Endothelial cell of umbilical vein (primary cell): ENCODE data around the gene CD300C. TPM values are rescaled to one million over a fixed set of nuclear protein-coding genes. Genes with fewer than 3 reads are reported as not detected.

Experiments used
- BruUV-seq: library from RNA; stranded (reverse); fragments of 400-500 nt; replicated peaks from 2 replicates; lab custom pipeline; 2021; lab: Mats Ljungman, UMichigan
- CTCF ChIA-PET: fragments of 300-600, 350-600 bp; sonication (Branson Sonifier 250); formaldehyde crosslinking; loops from one replicate; lab custom pipeline; 2021; ENCODE audit warnings: antibody characterized with exemption, inconsistent platforms; lab: Charles Lee
- POLR2A ChIA-PET: fragments of 300-600, 350-600 bp; sonication (Branson Sonifier 250); formaldehyde crosslinking; loops from one replicate; lab custom pipeline; 2021; ENCODE audit warnings: antibody characterized with exemption, inconsistent platforms; lab: Charles Lee
- DNase-seq: peaks from one replicate; pipeline ENCODE4 v3.0.0-alpha.2; 2011; ENCODE audit warnings: low read depth, low spot score
- FAIRE-seq: peaks from 2 replicates; lab custom pipeline; 2011; peaks lifted over from hg19 to GRCh38; lab: Jason Lieb, UNC
- H2AFZ ChIP-seq: 2 replicates; pipeline ENCODE4 v1.6.0; 2012; ENCODE audit warnings: low read depth, low read length, control low read depth, inconsistent platforms
- H3K27ac ChIP-seq: 2 replicates; pipeline ENCODE4 v1.5.1; 2011; ENCODE audit warnings: low read depth, mild to moderate bottlenecking, control low read depth, low read length, moderate library complexity; ENCODE audit not compliant: insufficient read depth
- H3K27me3 ChIP-seq, 2 experiments: 2 replicates each; pipeline versions ENCODE4 v1.6.0 to v1.6.1; 2011; ENCODE audit warnings: low read length in 2 of 2, mixed read lengths in 1 of 2; ENCODE audit not compliant: control insufficient read depth in 2 of 2, insufficient read depth in 2 of 2
- H3K36me3 ChIP-seq, 2 experiments: 2 replicates in 1 of 2; 3 replicates in 1 of 2; pipeline ENCODE4 v1.5.1; 2011; ENCODE audit warnings: low read length in 2 of 2, mild to moderate bottlenecking in 1 of 2, moderate library complexity in 1 of 2; ENCODE audit not compliant: control insufficient read depth in 2 of 2, insufficient read depth in 2 of 2; ENCODE audit errors: extremely low read depth in 1 of 2
- H3K4me1 ChIP-seq: 3 replicates; pipeline ENCODE4 v1.5.1; 2011; ENCODE audit warnings: mild to moderate bottlenecking, low read length; ENCODE audit not compliant: control insufficient read depth, insufficient read depth; ENCODE audit errors: extremely low read depth
- H3K4me2 ChIP-seq: 2 replicates; pipeline ENCODE4 v1.6.1; 2011; ENCODE audit warnings: low read length, control low read depth, mixed read lengths; ENCODE audit not compliant: insufficient read depth
- H3K4me3 ChIP-seq, 3 experiments: fragments of 200-600 bp in 1 of 3; sonication (generic), shearing (Covaris generic) in 1 of 3; replicated peaks in 1 of 3; 2 replicates each; pipeline ENCODE4 v1.5.1; 2011 to 2016; ENCODE audit warnings: control low read depth in 3 of 3, low read length in 3 of 3, mild to moderate bottlenecking in 2 of 3, inconsistent platforms in 1 of 3, low read depth in 1 of 3, moderate library complexity in 1 of 3; ENCODE audit not compliant: insufficient read depth in 1 of 3
- H3K79me2 ChIP-seq: 2 replicates; pipeline ENCODE4 v1.6.0; 2012; ENCODE audit warnings: low read length, inconsistent platforms; ENCODE audit not compliant: control insufficient read depth, insufficient read depth
- H3K9ac ChIP-seq: replicated peaks from 2 replicates; pipeline ENCODE3; 2011; ENCODE audit warnings: low read length, control low read depth; ENCODE audit not compliant: insufficient read depth; ENCODE audit errors: extremely low read depth
- H3K9me1 ChIP-seq: replicated peaks from 3 replicates; pipeline ENCODE4 v1.6.0; 2011; ENCODE audit warnings: mild to moderate bottlenecking, low read length; ENCODE audit not compliant: control insufficient read depth, insufficient read depth; ENCODE audit errors: extremely low read depth
- H3K9me3 ChIP-seq: replicated peaks from 2 replicates; pipeline ENCODE4 v1.5.1; 2012; ENCODE audit warnings: low read length, inconsistent platforms; ENCODE audit not compliant: control insufficient read depth, insufficient read depth
- H4K20me1 ChIP-seq: replicated peaks from 2 replicates; pipeline ENCODE3; 2011; ENCODE audit warnings: mild to moderate bottlenecking, low read length; ENCODE audit not compliant: control insufficient read depth, insufficient read depth; ENCODE audit errors: extremely low read depth
- EZH2 ChIP-seq: IDR thresholded peaks from 2 replicates; pipeline ENCODE4 v1.6.1; 2012; ENCODE audit warnings: borderline replicate concordance, low read depth, mild to moderate bottlenecking, moderate library complexity, low read length, inconsistent platforms; ENCODE audit not compliant: severe bottlenecking
- FOS ChIP-seq: IDR thresholded peaks from 2 replicates; pipeline ENCODE4 v1.6.1; 2011; ENCODE audit warnings: mild to moderate bottlenecking, low read length, moderate library complexity, borderline replicate concordance; ENCODE audit not compliant: insufficient read depth
- GATA2 ChIP-seq: IDR thresholded peaks from 2 replicates; pipeline ENCODE4 v1.7.0; 2011; ENCODE audit warnings: low read depth, mild to moderate bottlenecking, moderate library complexity, mixed read lengths, low read length; ENCODE audit not compliant: insufficient read length, insufficient read depth
- JUN ChIP-seq: IDR thresholded peaks from 2 replicates; pipeline ENCODE4 v1.6.1; 2011; ENCODE audit warnings: borderline replicate concordance, low read depth; ENCODE audit not compliant: insufficient read length, insufficient read depth
- MYC ChIP-seq: IDR thresholded peaks from one replicate; pipeline ENCODE4 v1.6.1; 2011; ENCODE audit warnings: mild to moderate bottlenecking, low read depth, low read length
- POLR2A ChIP-seq: IDR thresholded peaks from 2 replicates; pipeline ENCODE4 v1.6.1; 2012; ENCODE audit warnings: low read depth, mild to moderate bottlenecking, control low read depth, low read length
- POLR2AphosphoS5 ChIP-seq: IDR thresholded peaks from 2 replicates; pipeline ENCODE4 v1.6.1; 2012; ENCODE audit warnings: low read depth, mild to moderate bottlenecking, control low read depth, low read length, moderate library complexity; ENCODE audit not compliant: insufficient read depth
- dilution Hi-C: fragments of 300-500 bp; cut with MboI; formaldehyde crosslinking; loops from one replicate; pipeline ENCODE4 v1.15.0; 2019; ENCODE audit warnings: low sequenced_read_pairs; ENCODE audit not compliant: extremely low pct_ligation_motif_present
- intact Hi-C: fragments of 100-400 bp; cut with micrococcal nuclease; formaldehyde crosslinking; loops from one replicate; pipeline ENCODE4 v1.10.0; 2022
- polyA plus RNA-seq, 4 experiments: library from polyadenylated mRNA; depleted of rRNA in 3 of 4; stranded (reverse) in 3 of 4; unstranded in 1 of 4; fragments of >200 nt; gene quantifications; 2 replicates each; pipeline versions ENCODE4 v1.2.1 to v1.2.3, GENCODE V29; 2011 to 2012; ENCODE audit warnings: missing spikeins in 1 of 4
- total RNA-seq: library from RNA; stranded (reverse); gene quantifications from 2 replicates; pipeline ENCODE4 v1.2.3, GENCODE V29; 2021
- TF ChIP-seq, protein P1 (sequence below), 2 donors: IDR thresholded peaks; 1 replicate in 1 of 2; 2 replicates in 1 of 2; pipeline ENCODE4 v1.5.1; 2011; ENCODE audit warnings: low read length in 2 of 2, mild to moderate bottlenecking in 2 of 2, moderate library complexity in 2 of 2, control low read depth in 1 of 2, inconsistent platforms in 1 of 2, low read depth in 1 of 2; ENCODE audit not compliant: insufficient read depth in 1 of 2; ENCODE audit errors: extremely low read depth in 1 of 2
- TF ChIP-seq, protein P2 (sequence below): IDR thresholded peaks from 2 replicates; pipeline ENCODE4 v1.6.1; 2011; ENCODE audit not compliant: insufficient read depth, insufficient read length

CD300C gene
- total and polyA plus RNA-seq, 2 donors (not counting 3 experiments of a cell fraction or from before 2014, with no cell fraction given), result not detected

DNA sequence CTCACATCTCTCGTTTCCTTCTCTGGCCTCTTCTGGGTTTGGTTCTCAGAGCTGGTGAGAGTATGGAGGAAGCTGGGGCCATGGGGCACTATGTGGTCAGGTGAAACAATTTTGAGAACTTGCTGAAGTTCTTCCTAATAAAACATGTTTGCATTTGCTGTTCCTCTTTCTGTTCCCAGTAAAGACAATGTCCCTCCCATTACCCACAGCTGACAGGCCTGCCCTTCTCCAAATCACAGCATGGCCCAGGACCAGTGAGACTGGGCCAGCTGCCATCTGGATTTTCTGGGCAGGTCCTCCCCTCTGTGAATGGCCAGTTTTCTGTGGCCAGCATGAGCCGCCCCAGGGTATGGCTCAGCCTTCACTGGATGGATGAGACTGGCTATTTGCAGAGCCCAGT, 21.5 kb upstream of the CD300C start, which contains the start of gene CD300H:
Gene CD300H, minus strand, starts transcription at position 113 of the 400 bp plus-strand sequence.
- H3K4me3 ChIP-seq, result no peak within 1 kb of the TSS
- BruUV-seq, result no TSS peak
- no peaks in the 10 kb centered on the region for H3K9me3 ChIP-seq
- TF ChIP-seq FOS (no peak), MYC (no peak), EZH2 (no peak), JUN (no peak), POLR2AphosphoS5 (no peak), GATA2 (no peak), POLR2A (no peak)
- TF ChIP-seq, protein P1, sequence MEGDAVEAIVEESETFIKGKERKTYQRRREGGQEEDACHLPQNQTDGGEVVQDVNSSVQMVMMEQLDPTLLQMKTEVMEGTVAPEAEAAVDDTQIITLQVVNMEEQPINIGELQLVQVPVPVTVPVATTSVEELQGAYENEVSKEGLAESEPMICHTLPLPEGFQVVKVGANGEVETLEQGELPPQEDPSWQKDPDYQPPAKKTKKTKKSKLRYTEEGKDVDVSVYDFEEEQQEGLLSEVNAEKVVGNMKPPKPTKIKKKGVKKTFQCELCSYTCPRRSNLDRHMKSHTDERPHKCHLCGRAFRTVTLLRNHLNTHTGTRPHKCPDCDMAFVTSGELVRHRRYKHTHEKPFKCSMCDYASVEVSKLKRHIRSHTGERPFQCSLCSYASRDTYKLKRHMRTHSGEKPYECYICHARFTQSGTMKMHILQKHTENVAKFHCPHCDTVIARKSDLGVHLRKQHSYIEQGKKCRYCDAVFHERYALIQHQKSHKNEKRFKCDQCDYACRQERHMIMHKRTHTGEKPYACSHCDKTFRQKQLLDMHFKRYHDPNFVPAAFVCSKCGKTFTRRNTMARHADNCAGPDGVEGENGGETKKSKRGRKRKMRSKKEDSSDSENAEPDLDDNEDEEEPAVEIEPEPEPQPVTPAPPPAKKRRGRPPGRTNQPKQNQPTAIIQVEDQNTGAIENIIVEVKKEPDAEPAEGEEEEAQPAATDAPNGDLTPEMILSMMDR (IDR thresholded peaks at IDR 0.05; ENCODE audit: extremely low read depth in 1 of 2, insufficient read depth in 1 of 2, low read depth in 1 of 2, low read length in 2 of 2), result no peak
- TF ChIP-seq, protein P2, sequence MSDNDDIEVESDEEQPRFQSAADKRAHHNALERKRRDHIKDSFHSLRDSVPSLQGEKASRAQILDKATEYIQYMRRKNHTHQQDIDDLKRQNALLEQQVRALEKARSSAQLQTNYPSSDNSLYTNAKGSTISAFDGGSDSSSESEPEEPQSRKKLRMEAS, result no peak
- FAIRE-seq, result no peak
- no peak within 1 kb of the TSS for H3K4me2 ChIP-seq
- dilution Hi-C loops, result no loop called here
- H3K27ac ChIP-seq, result no peak within 1 kb of the TSS
- H4K20me1 ChIP-seq, result no peaks in the 10 kb centered on the region
- H3K36me3 ChIP-seq, result no peaks in the 10 kb centered on the region
- no peak for DNase-seq
- H3K4me1 ChIP-seq, result no peaks in the 10 kb centered on the region
- ChIA-PET CTCF (no interaction called here), POLR2A (no interaction called here)
- H3K9ac ChIP-seq, result no peak within 1 kb of the TSS
- intact Hi-C loops, result loop anchor here (2.0 kb wide), 1 partner anchor 169 kb away; the partner anchor contains the start of gene RAB37
- H2AFZ ChIP-seq, result no peak within 1 kb of the TSS
- no peaks in the 10 kb centered on the region for H3K79me2 ChIP-seq
- no peaks in the 10 kb centered on the region for H3K9me1 ChIP-seq
- H3K27me3 ChIP-seq, result no peaks in the 10 kb centered on the region
